ENCODE data around the gene WNK1.
"Not testable (repeated sequence)": the region's sequence is repeated elsewhere in the genome, so short reads cannot be mapped to it uniquely, and the experiment has no call there.

WNK1 gene

DNA sequence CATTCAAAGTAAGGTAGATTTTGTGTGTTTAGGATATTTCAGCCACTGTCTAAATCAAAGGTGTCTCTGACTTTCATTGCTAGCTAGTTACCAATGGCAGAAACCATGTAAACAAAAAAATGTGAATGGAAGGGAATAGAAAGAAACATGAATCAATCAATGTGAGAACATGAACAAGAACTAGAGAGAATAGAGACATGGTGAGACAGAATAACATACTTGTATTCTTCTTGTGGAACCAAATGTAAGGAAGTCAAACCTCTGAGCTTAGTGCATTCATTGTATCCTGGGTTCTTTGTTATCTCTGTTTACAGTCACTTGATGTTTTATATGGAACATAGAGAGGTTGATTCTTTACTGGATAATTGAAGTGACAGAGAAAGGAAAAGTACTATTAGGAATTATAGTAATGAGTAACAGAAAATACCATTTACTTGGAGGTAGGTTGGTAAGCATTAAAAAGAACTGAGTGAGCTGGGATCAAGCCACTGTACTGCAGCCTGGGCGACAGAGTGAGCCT is 2.6 kb upstream of the WNK1 start:
- DNase-seq (ENCODE audit: low spot score) = peak; percentile 79

- peak; percentile 57 for DNase-seq (ENCODE audit: low spot score)
These were observed 1.8 kb upstream of the WNK1 start for GRCh38 chr12:750366-751191.

- DNase-seq (ENCODE audit: low spot score) = peak; percentile 97
These were observed 984 bp upstream of the WNK1 start for GRCh38 chr12:751192-751998.

GRCh38 chr12:752695-753610 is 574 bp downstream of the WNK1 start:
- DNase-seq (ENCODE audit: low spot score) = no peak

- no peak for DNase-seq (ENCODE audit: low spot score)
These were observed 1.5 kb downstream of the WNK1 start for GRCh38 chr12:753611-754472.

DNA sequence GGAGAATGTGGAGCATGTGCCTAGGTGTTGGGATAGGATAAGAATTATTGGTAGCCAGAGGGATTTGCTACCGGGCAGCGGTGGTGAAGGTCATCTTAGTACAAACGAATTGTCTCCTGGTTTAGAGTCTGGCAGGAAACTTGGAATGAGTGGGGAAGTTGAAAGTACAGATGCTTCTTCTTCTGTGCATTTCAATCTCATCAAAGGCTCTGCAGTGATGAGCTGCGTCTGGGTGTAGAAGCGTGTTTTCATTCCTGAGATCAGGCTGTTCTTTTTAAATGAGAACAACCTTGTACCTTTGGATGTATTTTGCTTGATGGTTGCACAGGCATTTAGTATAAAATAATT is 2.1 kb downstream of the WNK1 start:
- peak; percentile 66 for DNase-seq (ENCODE audit: low spot score)

DNA sequence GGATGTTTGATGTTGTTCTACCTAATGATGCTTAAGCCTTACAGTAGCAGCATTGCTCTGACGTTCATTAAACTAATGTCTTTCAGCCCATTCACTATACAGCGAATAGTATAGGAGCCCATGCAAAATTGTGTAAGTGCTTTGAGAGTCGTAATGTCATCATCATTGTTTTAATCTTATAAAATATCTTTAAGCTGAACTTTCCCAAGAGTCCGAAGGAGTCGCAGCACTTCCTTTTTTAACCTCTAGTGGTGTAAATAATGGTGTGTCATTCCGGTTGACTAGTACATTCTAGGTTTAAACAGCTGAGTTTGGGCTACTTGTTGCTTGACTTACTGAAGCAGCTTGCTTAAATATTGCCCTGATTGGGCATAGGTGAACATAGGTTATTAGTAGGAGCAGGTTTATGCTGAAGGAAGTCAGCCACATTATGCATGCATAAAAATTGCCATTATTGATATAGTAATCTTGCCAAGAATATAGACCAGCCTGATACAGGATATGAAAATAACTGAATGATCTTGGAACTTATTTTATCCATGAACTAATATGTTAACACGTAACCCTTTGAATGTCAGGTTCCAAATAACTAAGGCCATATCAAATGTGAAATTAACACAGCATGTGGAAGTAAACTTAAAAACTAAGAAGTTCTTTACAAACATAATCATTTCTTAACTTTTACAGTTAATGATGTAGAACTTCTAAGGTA is 2.6 kb downstream of the WNK1 start:
- DNase-seq (ENCODE audit: low spot score) = peak; percentile 64

- DNase-seq (ENCODE audit: low spot score) = no peak
These were observed 7.2 kb downstream of the WNK1 start for GRCh38 chr12:759628-760027.

DNA sequence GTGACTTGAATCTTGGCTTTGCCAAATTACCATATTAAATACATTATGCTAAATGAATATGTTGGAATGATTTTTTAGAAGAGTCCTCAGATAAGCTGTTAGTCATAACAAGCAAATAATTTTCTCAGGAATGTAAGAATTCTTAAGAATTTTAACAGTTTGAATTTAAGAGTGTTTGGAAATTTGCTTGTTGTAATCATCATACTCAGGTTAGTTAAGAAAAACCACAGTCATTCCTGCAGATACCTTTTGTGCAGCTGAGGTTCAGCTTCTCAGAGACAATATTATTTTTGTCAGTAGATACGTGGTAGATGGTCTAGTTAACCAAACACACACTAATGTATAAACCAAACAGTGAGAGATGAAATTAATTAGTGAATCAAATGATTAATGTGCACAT is 8.9 kb downstream of the WNK1 start:
- no peak for DNase-seq (ENCODE audit: low spot score)

DNA sequence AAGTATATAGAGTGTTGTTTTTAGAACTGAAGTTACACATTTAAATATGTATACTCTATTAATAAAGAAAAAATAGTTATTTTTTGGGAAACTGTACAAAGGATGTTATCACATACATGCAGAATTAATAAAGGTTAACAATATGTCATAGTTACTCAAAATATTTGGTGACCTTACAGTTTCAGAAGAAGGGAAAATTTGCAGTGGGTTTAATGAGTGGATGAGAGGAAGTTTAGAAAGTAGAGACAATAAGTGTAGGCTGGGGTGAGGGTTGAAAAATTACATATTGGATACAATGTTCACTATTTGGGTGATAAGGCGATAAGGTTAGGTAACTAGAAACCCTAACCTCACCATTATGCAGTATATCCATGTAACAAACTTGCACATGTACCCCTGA is 13.5 kb downstream of the WNK1 start:
- DNase-seq (ENCODE audit: low spot score) = no peak

GRCh38 chr12:768434-768833 is 16.1 kb downstream of the WNK1 start:
- no peak for DNase-seq (ENCODE audit: low spot score)

DNA sequence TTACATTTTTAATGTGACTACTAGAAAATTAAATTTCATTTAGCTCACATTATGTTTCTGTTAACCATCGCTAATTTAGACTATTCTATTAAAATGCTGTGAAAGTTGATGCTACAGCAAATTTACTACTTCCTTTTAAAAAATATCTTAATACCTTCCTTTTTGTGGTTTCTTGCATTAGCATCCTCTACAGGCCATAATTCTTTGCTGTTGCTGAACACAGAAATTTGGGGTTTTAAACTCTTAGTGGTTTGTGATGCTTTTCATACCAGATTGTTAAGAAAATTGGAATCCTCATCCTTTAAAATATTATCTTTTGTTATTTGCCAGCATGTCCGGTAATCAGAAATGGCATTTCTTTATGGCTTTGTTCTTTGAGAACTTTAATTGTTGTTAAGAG is 18.1 kb downstream of the WNK1 start:
- no peak for DNase-seq (ENCODE audit: low spot score)

GRCh38 chr12:772056-772697 is 19.8 kb downstream of the WNK1 start:
- no peak for DNase-seq (ENCODE audit: low spot score)

GRCh38 chr12:774051-774614 is 21.8 kb downstream of the WNK1 start:
- DNase-seq (ENCODE audit: low spot score) = no peak

DNA sequence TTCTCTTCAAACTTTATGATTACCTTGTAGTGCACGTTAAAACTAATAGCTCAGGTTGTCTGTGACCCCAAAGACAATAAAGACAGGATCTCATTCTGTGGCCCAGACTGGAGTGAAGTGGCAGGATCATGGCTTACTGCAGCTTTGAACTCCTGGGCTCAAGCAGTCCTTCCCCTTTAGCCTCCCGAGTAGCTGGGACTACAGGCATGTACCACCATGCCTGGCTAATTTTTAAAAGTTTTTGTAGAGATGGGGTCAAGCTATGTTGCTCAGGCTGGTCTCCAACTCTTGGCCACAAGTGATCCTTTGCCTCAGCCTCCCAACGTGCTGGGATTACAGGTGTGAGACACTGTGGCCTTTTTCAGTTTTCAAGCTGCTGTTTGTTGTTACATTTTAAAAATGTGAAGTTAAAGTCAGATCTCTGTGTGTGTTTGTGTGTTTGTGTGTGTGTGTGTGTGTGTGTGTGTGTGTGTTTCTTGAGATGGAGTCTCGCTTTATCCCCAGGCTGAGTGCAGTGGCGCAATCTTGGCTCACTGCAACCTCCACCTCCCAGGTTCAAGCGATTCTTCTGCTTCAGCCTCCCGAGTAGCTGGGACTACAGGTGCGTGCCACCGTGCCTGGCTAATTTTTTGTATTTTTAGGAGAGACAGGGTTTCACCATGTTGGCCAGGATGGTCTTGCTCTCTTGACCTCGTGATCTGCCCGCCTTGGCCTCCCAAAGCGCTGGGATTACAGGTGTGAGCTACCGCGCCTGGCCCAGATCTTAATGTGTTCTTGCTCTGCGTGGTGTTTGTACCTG is 23.8 kb downstream of the WNK1 start:
- not testable (repeated sequence) for DNase-seq (ENCODE audit: low spot score)

DNA sequence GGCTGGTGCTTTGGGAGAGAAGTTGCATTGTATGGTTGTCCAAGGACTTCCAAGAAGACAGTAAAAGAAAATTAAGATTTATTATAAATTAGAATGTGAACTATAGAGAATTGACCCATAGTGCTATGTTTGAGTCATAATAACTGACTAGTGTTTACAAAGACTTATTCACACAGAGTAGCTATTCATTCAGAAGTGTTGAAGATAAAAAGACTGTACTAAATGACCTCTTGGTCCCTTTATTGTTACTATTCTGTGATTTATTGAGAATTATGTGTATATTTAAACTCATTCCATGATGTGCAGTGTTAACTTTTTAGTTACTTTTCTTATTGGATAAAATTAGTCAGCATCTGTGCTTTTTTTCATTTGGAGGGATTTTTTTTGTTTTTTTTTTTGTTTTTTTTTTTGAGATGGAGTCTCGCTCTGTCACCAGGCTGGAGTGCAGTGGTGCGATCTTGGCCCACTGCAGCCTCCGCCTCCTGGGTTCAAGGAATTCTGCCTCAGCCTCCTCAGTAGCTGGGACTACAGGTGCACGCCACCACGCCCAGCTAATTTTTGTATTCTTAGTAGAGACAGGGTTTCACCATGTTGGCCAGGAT is 24.5 kb downstream of the WNK1 start:
- peak; percentile 35 for DNase-seq (ENCODE audit: low spot score)

DNA sequence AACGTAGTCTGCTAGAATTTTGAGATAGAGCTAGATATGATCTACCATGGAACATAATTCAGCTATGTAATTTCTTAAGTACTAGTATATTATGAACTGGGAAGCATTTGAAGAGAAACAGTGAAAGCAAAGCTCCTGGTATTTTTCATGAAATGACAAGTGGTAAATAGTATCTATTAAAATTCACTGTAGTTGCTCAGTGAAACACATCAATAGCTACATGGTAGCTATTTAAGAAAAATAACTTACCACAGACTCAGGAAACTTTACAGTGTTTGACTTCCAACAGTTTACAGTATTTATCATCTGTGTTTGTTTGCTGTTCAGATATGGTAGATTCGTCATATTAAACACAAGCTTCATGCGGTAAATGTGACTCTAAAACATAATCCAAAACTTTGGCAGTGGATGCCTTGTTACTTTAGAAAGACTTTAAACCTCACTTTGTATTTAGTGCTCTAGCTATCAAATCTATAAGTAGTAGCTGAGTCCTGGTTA is 25.2 kb downstream of the WNK1 start:
- no peak for DNase-seq (ENCODE audit: low spot score)

DNA sequence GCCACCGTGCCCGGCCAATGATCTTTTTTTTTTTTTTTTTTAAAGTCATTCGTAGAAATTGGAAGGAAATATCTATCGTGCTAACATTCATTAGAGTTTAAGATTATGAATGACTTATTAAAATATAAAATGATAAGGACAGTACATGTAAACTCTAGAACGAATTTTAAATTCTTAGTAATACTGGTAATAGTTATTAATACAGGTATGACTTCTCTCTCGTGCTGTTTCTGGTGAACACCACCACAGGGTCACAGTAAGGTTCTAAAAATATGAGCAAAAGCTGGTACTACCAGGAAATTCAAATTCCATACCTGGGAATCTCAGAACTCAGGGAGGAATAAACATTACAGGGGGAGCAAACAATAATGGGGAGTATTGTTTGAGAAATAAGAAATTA is 26.2 kb downstream of the WNK1 start:
- DNase-seq (ENCODE audit: low spot score) = no peak

Measured in pons (tissue), 1 donor.